Testis (tissue), 2 donors: ENCODE measurements around the gene ZNF618.

Experiments
- CTCF ChIP-seq, 3 experiments: fragments of 450-650 bp in 2 of 3; fragments of 200-600 bp in 1 of 3; sonication (generic) in 1 of 3; IDR thresholded peaks; one replicate each; pipeline ENCODE4 v1.5.1; 2016 to 2019; ENCODE audit warnings: antibody characterized with exemption in 3 of 3, mild to moderate bottlenecking in 2 of 3, moderate library complexity in 1 of 3
- POLR2A ChIP-seq: fragments of 450-650 bp; IDR thresholded peaks from one replicate; pipeline ENCODE4 v1.6.1; 2017; ENCODE audit warnings: antibody characterized with exemption, mild to moderate bottlenecking, moderate library complexity

- TF ChIP-seq POLR2A, result no peak
- TF ChIP-seq CTCF (IDR thresholded peaks at IDR 0.05), result no peak
These were observed 113.8 kb downstream of the ZNF618 start for GRCh38 chr9:113989714-113990569.
